Upper lobe of left lung (tissue), 4 donors: ENCODE results near the gene SIAH3.

Experiments
- EP300 ChIP-seq, 4 donors: sonication (generic); formaldehyde crosslinking; IDR thresholded peaks; one replicate each; pipeline ENCODE4 v1.5.1; 2017; ENCODE audit warnings: antibody characterized with exemption in 4 of 4, control low read depth in 2 of 4
- POLR2A ChIP-seq, 4 donors: fragments of 450-650 bp; IDR thresholded peaks; one replicate each; pipeline ENCODE4 v1.5.1; 2016 to 2017; ENCODE audit warnings: antibody characterized with exemption in 4 of 4, mild to moderate bottlenecking in 2 of 4
- POLR2AphosphoS5 ChIP-seq, 2 donors: sonication (generic); formaldehyde crosslinking; IDR thresholded peaks; one replicate each; pipeline ENCODE4 v1.5.1; 2017; ENCODE audit warnings: antibody characterized with exemption in 2 of 2
- TF ChIP-seq, protein P1 (sequence below), 6 experiments: fragments of 450-650 bp in 4 of 6; fragments of 200-600 bp in 2 of 6; sonication (generic) in 2 of 6; IDR thresholded peaks; one replicate each; pipeline ENCODE4 v1.5.1; 2016 to 2019; ENCODE audit warnings: antibody characterized with exemption in 6 of 6

- TF ChIP-seq POLR2A (IDR thresholded peaks at IDR 0.05) (no peak), EP300 (IDR thresholded peaks at IDR 0.05) (no peak), POLR2AphosphoS5 (IDR thresholded peaks at IDR 0.05) (no peak)
- TF ChIP-seq, protein P1, sequence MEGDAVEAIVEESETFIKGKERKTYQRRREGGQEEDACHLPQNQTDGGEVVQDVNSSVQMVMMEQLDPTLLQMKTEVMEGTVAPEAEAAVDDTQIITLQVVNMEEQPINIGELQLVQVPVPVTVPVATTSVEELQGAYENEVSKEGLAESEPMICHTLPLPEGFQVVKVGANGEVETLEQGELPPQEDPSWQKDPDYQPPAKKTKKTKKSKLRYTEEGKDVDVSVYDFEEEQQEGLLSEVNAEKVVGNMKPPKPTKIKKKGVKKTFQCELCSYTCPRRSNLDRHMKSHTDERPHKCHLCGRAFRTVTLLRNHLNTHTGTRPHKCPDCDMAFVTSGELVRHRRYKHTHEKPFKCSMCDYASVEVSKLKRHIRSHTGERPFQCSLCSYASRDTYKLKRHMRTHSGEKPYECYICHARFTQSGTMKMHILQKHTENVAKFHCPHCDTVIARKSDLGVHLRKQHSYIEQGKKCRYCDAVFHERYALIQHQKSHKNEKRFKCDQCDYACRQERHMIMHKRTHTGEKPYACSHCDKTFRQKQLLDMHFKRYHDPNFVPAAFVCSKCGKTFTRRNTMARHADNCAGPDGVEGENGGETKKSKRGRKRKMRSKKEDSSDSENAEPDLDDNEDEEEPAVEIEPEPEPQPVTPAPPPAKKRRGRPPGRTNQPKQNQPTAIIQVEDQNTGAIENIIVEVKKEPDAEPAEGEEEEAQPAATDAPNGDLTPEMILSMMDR (IDR thresholded peaks at IDR 0.05) = no peak
Observed at GRCh38 chr13:45796426-45797235, 54.9 kb downstream of the SIAH3 start.
